H1 (cell line): ENCODE data around the gene CACNA1C.

Source experiments
- POLR2A ChIP-seq, 2 experiments: IDR thresholded peaks; 1 replicate in 1 of 2; 2 replicates in 1 of 2; pipeline ENCODE4 v1.6.1; 2011; ENCODE audit warnings: low read depth in 2 of 2, low read length in 2 of 2, mild to moderate bottlenecking in 2 of 2; ENCODE audit errors: control extremely low read depth in 1 of 2
- SP1 ChIP-seq: IDR thresholded peaks from 2 replicates; pipeline ENCODE4 v1.6.1; 2011; ENCODE audit warnings: low read depth, low read length
- SP2 ChIP-seq: IDR thresholded peaks from 2 replicates; pipeline ENCODE4 v1.6.1; 2012; ENCODE audit warnings: mild to moderate bottlenecking, low read length, inconsistent platforms

GRCh38 chr12:2179058-2179457 is 126.3 kb downstream of the CACNA1C start:
- no peak for TF ChIP-seq POLR2A (IDR thresholded peaks at IDR 0.05; ENCODE audit: control extremely low read depth in 1 of 2, low read depth in 2 of 2, low read length in 2 of 2)
- no peak for TF ChIP-seq SP2
- TF ChIP-seq SP1: no peak
